ENCODE measurements around the gene GAL3ST2.
A peak's percentile ranks its signal among the peaks of the same experiment; 100 is the strongest.

GAL3ST2 gene

GRCh38 chr2:241733391-241734207 is 43.0 kb upstream of the GAL3ST2 start:
- no peak for TF ChIP-seq CTCF (IDR thresholded peaks at IDR 0.05; ENCODE audit: extremely low read depth, insufficient read depth, missing control alignments)
- in situ Hi-C loops (cut with MboI; ENCODE audit: low pct_unique_long_range_greater_than_20kb, low sequenced_read_pairs, unreplicated experiment), result no loop called here
- DNase-seq (ENCODE audit: low spot score), result no peak

DNA sequence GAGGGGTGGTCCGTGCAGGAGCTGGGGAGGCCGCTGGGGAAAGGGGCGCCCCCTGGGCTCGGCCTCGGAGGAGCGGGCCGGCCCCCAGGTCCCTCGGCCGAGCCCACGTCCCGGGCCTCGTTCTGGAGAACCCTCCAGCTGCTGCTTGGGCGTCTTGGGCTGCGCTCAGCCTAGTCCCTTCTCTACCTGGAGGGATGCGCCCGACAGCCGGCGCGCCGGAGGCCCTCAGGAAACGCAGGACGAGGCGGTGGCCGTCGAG is 42.5 kb upstream of the GAL3ST2 start:
- TF ChIP-seq CTCF (IDR thresholded peaks at IDR 0.05; ENCODE audit: extremely low read depth, insufficient read depth, missing control alignments), result no peak
- no peak for DNase-seq (ENCODE audit: low spot score)
- in situ Hi-C loops (cut with MboI; ENCODE audit: low pct_unique_long_range_greater_than_20kb, low sequenced_read_pairs, unreplicated experiment), result no loop called here

DNA sequence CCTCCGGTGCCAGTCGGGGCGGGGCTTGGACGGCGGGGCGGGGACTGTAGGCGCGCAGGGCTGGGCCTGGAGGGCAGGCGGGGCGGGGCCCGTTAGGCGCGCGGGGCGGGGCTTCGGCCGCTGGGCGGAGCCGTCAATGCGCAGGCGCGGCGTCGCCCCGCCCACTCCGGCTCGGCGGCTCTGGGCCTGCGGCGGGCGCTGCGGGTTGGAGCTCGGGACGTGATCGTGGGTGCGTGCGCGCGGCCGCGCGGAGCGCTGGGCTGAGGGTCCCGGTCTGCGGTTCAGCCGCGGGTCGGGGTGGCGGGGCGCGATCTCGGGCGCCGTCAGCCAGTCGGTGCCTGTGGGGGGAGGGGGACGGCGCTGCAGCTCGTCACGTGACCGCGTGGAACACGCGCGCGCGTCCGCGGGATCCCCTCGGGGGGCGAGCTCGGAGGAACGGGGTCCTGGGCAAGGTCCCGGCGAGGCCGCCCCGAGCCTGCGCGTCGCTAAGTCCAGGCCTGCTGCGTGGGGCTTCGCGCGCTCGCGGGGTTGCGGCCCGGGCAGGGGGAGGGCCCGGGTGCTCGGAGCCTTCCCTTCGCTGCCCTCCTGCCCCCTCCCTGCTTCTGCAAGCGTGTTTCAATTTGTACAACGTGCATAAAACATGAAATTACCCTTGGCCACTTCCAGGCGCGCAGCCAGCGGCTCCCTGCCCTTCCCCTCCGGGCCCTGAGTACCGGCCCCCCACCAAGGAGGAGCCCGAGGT is 42.0 kb upstream of the GAL3ST2 start, which contains the start of gene D2HGDH:
Gene D2HGDH (plus strand): TSS at position 164 of the 742 bp plus-strand sequence. CDS start 595 bp downstream, outside the sequence.
- in situ Hi-C loops (cut with MboI; ENCODE audit: low pct_unique_long_range_greater_than_20kb, low sequenced_read_pairs, unreplicated experiment), result no loop called here
- TF ChIP-seq CTCF (IDR thresholded peaks at IDR 0.05; ENCODE audit: extremely low read depth, insufficient read depth, missing control alignments), result no peak

DNA sequence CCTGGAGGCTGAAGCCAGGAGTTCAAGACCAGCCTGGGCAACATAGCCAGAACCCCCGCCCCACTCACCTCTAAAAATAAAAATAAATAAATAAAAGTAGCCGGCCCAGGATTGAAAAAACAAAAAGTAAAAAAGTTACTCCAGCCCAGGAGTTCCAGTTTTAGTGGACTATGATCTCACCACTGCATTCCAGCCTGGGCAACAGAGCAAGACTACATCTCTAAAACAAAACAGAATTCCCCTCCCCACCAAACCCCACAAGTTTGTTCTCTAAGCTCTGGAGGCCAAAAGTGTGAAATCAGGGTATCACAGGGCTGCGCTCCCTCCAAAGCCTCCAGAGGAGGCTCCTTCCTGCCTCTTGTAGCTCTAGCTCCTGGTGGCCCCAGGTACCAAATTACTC is 40.5 kb upstream of the GAL3ST2 start:
- in situ Hi-C loops (cut with MboI; ENCODE audit: low pct_unique_long_range_greater_than_20kb, low sequenced_read_pairs, unreplicated experiment), result no loop called here
- no peak for TF ChIP-seq CTCF (IDR thresholded peaks at IDR 0.05; ENCODE audit: extremely low read depth, insufficient read depth, missing control alignments)
- no peak for DNase-seq (ENCODE audit: low spot score)

More for the DNA sequence above, 42.0 kb upstream of the GAL3ST2 start, which contains the start of gene D2HGDH:
- DNase-seq (ENCODE audit: low spot score), result peak; percentile 99

GRCh38 chr2:241738040-241738686 is 38.5 kb upstream of the GAL3ST2 start:
- in situ Hi-C loops (cut with MboI; ENCODE audit: low pct_unique_long_range_greater_than_20kb, low sequenced_read_pairs, unreplicated experiment), result no loop called here
- no peak for TF ChIP-seq CTCF (IDR thresholded peaks at IDR 0.05; ENCODE audit: extremely low read depth, insufficient read depth, missing control alignments)
- DNase-seq (ENCODE audit: low spot score), result no peak

GRCh38 chr2:241739177-241739576 is 37.4 kb upstream of the GAL3ST2 start:
- no peak for TF ChIP-seq CTCF (IDR thresholded peaks at IDR 0.05; ENCODE audit: extremely low read depth, insufficient read depth, missing control alignments)
- in situ Hi-C loops (cut with MboI; ENCODE audit: low pct_unique_long_range_greater_than_20kb, low sequenced_read_pairs, unreplicated experiment), result no loop called here
- DNase-seq (ENCODE audit: low spot score), result no peak

All from GM13977 (cell line).